IPS-20b (cell line): ENCODE results near the gene TXNDC16.
"Not testable (repeated sequence)": the region's sequence is repeated elsewhere in the genome, so short reads cannot be mapped to it uniquely, and the experiment has no call there.

ENCODE experiments used
- H3K27ac ChIP-seq: one replicate; pipeline ENCODE4 v1.5.1; 2013; ENCODE audit warnings: low read length
- H3K27me3 ChIP-seq: 2 replicates; pipeline ENCODE4 v1.6.1; 2013; ENCODE audit warnings: mild to moderate bottlenecking, low read length, inconsistent platforms; ENCODE audit not compliant: insufficient read depth
- H3K36me3 ChIP-seq: 2 replicates; pipeline ENCODE4 v1.6.1; 2013; ENCODE audit warnings: low read depth, mild to moderate bottlenecking, inconsistent platforms, low read length, moderate library complexity; ENCODE audit not compliant: insufficient read depth
- H3K4me1 ChIP-seq: 2 replicates; pipeline ENCODE4 v1.6.1; 2013; ENCODE audit warnings: mild to moderate bottlenecking, control low read depth, inconsistent platforms, low read length, moderate library complexity; ENCODE audit not compliant: insufficient read depth
- H3K4me3 ChIP-seq: 2 replicates; pipeline ENCODE4 v1.5.1; 2013; ENCODE audit warnings: mild to moderate bottlenecking, low read length, inconsistent platforms
- H3K9ac ChIP-seq: 2 replicates; pipeline ENCODE4 v1.6.1; 2013; ENCODE audit warnings: low read depth, mild to moderate bottlenecking, inconsistent platforms, low read length, moderate library complexity
- H3K9me3 ChIP-seq: 2 replicates; pipeline ENCODE4 v1.6.1; 2013; ENCODE audit warnings: mild to moderate bottlenecking, low read depth, low read length, inconsistent platforms; ENCODE audit not compliant: insufficient read depth

TXNDC16 gene, protein sequence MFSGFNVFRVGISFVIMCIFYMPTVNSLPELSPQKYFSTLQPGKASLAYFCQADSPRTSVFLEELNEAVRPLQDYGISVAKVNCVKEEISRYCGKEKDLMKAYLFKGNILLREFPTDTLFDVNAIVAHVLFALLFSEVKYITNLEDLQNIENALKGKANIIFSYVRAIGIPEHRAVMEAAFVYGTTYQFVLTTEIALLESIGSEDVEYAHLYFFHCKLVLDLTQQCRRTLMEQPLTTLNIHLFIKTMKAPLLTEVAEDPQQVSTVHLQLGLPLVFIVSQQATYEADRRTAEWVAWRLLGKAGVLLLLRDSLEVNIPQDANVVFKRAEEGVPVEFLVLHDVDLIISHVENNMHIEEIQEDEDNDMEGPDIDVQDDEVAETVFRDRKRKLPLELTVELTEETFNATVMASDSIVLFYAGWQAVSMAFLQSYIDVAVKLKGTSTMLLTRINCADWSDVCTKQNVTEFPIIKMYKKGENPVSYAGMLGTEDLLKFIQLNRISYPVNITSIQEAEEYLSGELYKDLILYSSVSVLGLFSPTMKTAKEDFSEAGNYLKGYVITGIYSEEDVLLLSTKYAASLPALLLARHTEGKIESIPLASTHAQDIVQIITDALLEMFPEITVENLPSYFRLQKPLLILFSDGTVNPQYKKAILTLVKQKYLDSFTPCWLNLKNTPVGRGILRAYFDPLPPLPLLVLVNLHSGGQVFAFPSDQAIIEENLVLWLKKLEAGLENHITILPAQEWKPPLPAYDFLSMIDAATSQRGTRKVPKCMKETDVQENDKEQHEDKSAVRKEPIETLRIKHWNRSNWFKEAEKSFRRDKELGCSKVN

DNA sequence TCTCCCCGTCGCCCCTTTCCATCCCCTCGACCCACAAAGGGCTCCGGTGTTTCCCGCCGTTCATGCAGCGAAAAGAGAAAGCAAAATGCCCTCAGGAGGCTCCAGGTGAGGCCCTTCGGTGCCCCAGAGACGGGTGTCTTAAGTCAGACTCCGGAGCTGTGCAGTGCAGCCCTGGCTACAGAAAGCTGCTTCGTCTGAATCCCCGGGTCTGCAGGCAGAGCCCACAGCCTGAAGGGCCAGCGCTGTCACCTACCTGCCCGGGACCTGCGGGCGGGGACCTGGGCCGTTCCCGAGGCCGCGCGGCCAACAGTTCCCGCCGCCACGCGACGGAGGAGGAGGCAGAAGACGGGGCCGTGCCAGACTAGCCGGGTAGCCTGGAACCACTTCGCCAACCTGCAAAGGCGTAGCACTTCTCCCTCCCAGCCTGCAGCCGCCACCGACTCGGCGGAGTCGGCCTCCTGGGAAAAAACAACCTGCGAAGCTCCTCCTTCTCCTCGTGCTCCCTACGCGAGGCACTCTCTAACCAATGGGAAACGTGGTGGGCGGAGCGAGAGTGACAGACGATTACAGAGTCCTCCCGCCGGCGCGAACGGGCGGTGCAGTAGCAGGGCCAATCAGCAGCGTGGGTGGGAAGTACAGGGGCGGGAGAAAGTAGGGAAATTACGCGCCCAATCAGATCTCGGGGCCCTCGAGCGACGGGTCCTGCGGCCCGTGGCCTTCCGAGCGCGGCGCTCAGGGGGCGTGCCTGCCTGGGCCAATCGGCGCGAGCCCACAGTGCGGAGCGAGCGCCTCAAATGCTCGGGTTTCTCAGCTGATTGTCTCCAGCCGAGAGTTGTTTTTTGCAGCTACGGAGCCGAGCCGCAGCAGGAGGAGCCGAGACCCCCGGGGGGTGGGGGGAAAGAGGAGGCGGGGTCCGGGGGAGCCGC is at the start of gene TXNDC16, which contains the start of gene GPR137C:
TSS of gene TXNDC16 (minus strand) at position 443 of the 926 bp plus-strand sequence. CDS start 8,948 bp downstream, outside the sequence.
TSS of gene GPR137C (plus strand) at position 774 of the 926 bp plus-strand sequence. CDS start 312 bp downstream, outside the sequence.
- Histone ChIP-seq H3K9me3 (no peaks in the 10 kb centered on the region), H3K9ac (peak within 1 kb of the TSS; percentile 81), H3K4me1 (peaks cover 6% of the 10 kb centered on the region; the same call in 1 of the 2 replicates), H3K27ac (no peak within 1 kb of the TSS), H3K27me3 (peaks cover 16% of the 10 kb centered on the region), H3K4me3 (peak within 1 kb of the TSS; percentile 77), H3K36me3 (no peaks in the 10 kb centered on the region)

GRCh38 chr14:52599974-52600373 is 47.7 kb upstream of the TXNDC16 start:
- no peaks in the 10 kb centered on the region for H3K27me3 ChIP-seq
- H3K36me3 ChIP-seq = no peaks in the 10 kb centered on the region
- no peak overlapping the region for H3K27ac ChIP-seq
- no peak overlapping the region for H3K4me3 ChIP-seq
- H3K9ac ChIP-seq = no peak overlapping the region
- H3K4me1 ChIP-seq = no peaks in the 10 kb centered on the region; the same call in 1 of the 2 replicates
- no peaks in the 10 kb centered on the region for H3K9me3 ChIP-seq

GRCh38 chr14:52598568-52598967 is 46.3 kb upstream of the TXNDC16 start:
- H3K9me3 ChIP-seq = no peaks in the 10 kb centered on the region
- no peak overlapping the region for H3K4me3 ChIP-seq
- no peak overlapping the region for H3K9ac ChIP-seq
- H3K4me1 ChIP-seq = no peaks in the 10 kb centered on the region; the same call in 1 of the 2 replicates
- H3K36me3 ChIP-seq = no peaks in the 10 kb centered on the region
- no peak overlapping the region for H3K27ac ChIP-seq
- H3K27me3 ChIP-seq = no peaks in the 10 kb centered on the region

DNA sequence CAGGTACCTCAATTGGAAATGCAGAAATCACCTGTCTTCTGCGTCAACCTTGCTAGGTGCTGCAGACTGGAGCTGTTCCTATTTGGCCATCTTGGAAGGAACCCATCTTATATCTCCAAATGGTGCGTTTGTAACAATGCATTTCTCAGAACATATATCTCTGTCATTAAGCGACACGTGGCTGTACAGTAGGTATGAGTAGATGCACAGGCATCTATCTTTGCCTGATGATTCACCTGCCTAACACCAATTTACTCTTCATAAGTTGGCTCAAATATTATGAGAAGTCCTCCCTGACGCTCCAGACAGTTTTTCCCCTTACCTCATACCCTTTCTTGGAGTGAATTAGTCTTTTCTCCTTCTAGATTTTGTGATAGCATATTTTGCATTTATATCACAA is 44.6 kb upstream of the TXNDC16 start:
- H3K27me3 ChIP-seq = no peaks in the 10 kb centered on the region
- no peak overlapping the region for H3K4me3 ChIP-seq
- H3K9ac ChIP-seq = no peak overlapping the region
- H3K36me3 ChIP-seq = no peaks in the 10 kb centered on the region
- H3K9me3 ChIP-seq = no peaks in the 10 kb centered on the region
- H3K4me1 ChIP-seq = no peaks in the 10 kb centered on the region; the same call in 1 of the 2 replicates
- no peak overlapping the region for H3K27ac ChIP-seq

DNA sequence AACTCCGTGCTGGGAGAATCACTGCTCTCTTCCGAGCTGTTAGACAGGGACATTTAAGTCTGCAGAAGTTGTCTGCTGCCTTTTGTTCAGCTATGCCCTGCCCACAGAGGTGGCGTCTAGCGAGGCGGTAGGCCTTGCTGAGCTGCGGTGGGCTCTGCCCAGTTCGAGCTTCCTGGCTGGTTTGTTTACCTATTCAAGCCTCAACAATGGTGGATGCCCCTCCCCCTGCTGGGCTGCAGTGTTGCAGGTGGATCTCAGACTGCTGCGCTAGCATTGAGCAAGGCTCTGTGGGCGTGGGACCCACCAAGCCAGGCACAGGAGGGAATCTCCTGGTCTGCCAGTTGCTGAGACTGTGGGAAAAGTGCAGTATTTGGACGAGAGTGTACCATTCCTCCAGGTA is 44.0 kb upstream of the TXNDC16 start:
- H3K36me3 ChIP-seq = no peaks in the 10 kb centered on the region
- H3K4me1 ChIP-seq = no peaks in the 10 kb centered on the region; the same call in 1 of the 2 replicates
- no peaks in the 10 kb centered on the region for H3K9me3 ChIP-seq
- H3K27ac ChIP-seq = no peak overlapping the region
- no peak overlapping the region for H3K4me3 ChIP-seq
- no peak overlapping the region for H3K9ac ChIP-seq
- no peaks in the 10 kb centered on the region for H3K27me3 ChIP-seq

DNA sequence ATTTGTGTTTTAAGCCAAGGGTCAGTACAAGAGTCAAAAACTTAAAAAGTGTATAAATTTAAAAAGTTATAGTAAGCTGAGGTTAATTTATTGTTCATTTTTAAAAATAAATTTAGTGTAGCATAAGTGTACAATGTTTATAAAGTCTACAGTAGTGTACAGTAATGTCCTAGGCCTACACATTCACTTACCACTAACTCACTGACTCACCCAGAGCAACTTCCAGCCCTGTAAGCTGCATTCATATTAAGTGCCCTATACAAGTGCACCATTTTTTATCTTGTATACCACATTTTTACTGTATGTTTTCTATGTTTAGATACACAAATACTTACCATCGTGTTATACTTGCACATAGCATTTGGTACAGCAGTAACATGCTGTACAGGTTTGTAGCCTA is 38.0 kb upstream of the TXNDC16 start:
- Histone ChIP-seq H3K36me3 (no peaks in the 10 kb centered on the region), H3K9me3 (no peaks in the 10 kb centered on the region), H3K9ac (no peak overlapping the region), H3K4me3 (no peak overlapping the region), H3K27me3 (no peaks in the 10 kb centered on the region), H3K27ac (no peak overlapping the region), H3K4me1 (no peaks in the 10 kb centered on the region)

- Histone ChIP-seq H3K27ac (no peak overlapping the region), H3K4me1 (no peaks in the 10 kb centered on the region), H3K9me3 (no peaks in the 10 kb centered on the region), H3K36me3 (no peaks in the 10 kb centered on the region), H3K4me3 (no peak overlapping the region), H3K27me3 (no peaks in the 10 kb centered on the region), H3K9ac (no peak overlapping the region)
Observed at GRCh38 chr14:52589646-52590045, 37.3 kb upstream of the TXNDC16 start.

DNA sequence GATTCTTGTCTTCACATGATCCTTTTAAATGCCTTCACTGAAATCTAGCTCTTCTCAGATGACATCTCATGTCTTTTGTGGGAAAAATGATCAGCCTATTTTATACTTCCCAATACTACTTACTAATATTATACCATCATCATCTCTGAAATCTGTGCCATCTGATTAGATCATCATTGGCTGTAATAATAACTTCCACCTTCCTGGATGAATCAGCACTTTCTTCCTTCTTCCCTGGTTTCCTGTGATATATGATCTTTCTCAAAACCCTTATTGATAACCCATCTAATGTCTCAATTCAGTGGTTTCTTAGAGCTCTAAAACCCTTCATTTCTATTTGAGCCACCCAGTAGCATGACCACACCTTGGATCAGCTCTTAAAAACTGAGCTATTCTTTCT is 31.2 kb upstream of the TXNDC16 start:
- no peaks in the 10 kb centered on the region for H3K4me1 ChIP-seq
- H3K9ac ChIP-seq = no peak overlapping the region
- no peak overlapping the region for H3K27ac ChIP-seq
- H3K9me3 ChIP-seq = no peaks in the 10 kb centered on the region
- no peaks in the 10 kb centered on the region for H3K27me3 ChIP-seq
- H3K4me3 ChIP-seq = no peak overlapping the region
- no peaks in the 10 kb centered on the region for H3K36me3 ChIP-seq

GRCh38 chr14:52575858-52576257 is 23.6 kb upstream of the TXNDC16 start:
- Histone ChIP-seq H3K27ac (no peak overlapping the region), H3K4me1 (no peaks in the 10 kb centered on the region), H3K4me3 (no peak overlapping the region), H3K9me3 (peaks cover 12% of the 10 kb centered on the region; the same call in 1 of the 2 replicates), H3K9ac (no peak overlapping the region), H3K36me3 (no peaks in the 10 kb centered on the region), H3K27me3 (no peaks in the 10 kb centered on the region)

- H3K27me3 ChIP-seq, H3K4me1 ChIP-seq: not testable (repeated sequence)
- H3K9me3 ChIP-seq = peaks cover 32% of the 10 kb centered on the region
Observed at GRCh38 chr14:52568454-52568853, 16.1 kb upstream of the TXNDC16 start.

GRCh38 chr14:52563120-52563519 is 10.8 kb upstream of the TXNDC16 start:
- Histone ChIP-seq H3K4me3 (no peak overlapping the region), H3K9me3 (no peaks in the 10 kb centered on the region), H3K27ac (no peak overlapping the region), H3K4me1 (no peaks in the 10 kb centered on the region), H3K27me3 (no peaks in the 10 kb centered on the region), H3K9ac (no peak overlapping the region), H3K36me3 (no peaks in the 10 kb centered on the region)

More at GRCh38 chr14:52568454-52568853, 16.1 kb upstream of the TXNDC16 start:
- H3K36me3 ChIP-seq, H3K27ac ChIP-seq, H3K4me3 ChIP-seq, H3K9ac ChIP-seq: not testable (repeated sequence)
